Mesothelial cell of epicardium (in vitro differentiated cells): ENCODE data around the gene DELE1. TPM values are rescaled to one million over a fixed set of nuclear protein-coding genes. Genes with fewer than 3 reads are reported as not detected.

Source experiments
- DNase-seq, 2 experiments: peaks; one replicate each; pipeline ENCODE4 v3.0.0; 2021; ENCODE audit warnings: low spot score in 2 of 2; ENCODE audit not compliant: unreplicated experiment in 2 of 2
- H3K27ac Mint-ChIP-seq: 2 replicates; pipeline ENCODE4 v1.8.0; 2021; ENCODE audit warnings: mixed read lengths
- H3K27me3 Mint-ChIP-seq: 2 replicates; pipeline ENCODE4 v1.8.0; 2021; ENCODE audit warnings: low read depth, mixed read lengths
- H3K36me3 Mint-ChIP-seq: 2 replicates; pipeline ENCODE4 v1.8.0; 2021; ENCODE audit warnings: mixed read lengths
- H3K4me1 Mint-ChIP-seq: 2 replicates; pipeline ENCODE4 v1.8.0; 2021; ENCODE audit warnings: mixed read lengths
- H3K4me3 Mint-ChIP-seq: 2 replicates; pipeline ENCODE4 v1.8.0; 2021; ENCODE audit warnings: mild to moderate bottlenecking, moderate library complexity, mixed read lengths
- H3K9me3 Mint-ChIP-seq: 2 replicates; pipeline ENCODE4 v1.8.0; 2021; ENCODE audit warnings: mixed read lengths
- CTCF ChIP-seq: fragments of 200-600 bp; sonication (generic); IDR thresholded peaks from one replicate; pipeline ENCODE4 v1.5.0; 2021; ENCODE audit warnings: antibody characterized with exemption; ENCODE audit not compliant: unreplicated experiment
- total RNA-seq: library from RNA; stranded (reverse); gene quantifications from 3 replicates; pipeline ENCODE4 v1.2.1, GENCODE V29; 2021

Gene DELE1
- total RNA-seq, 1 donor from 2014 or later, result 91.5 TPM

GRCh38 chr5:141914797-141915196 lies 8.9 kb upstream of the DELE1 start:
- no peak for TF ChIP-seq CTCF
- Mint-ChIP-seq H3K36me3 (no peaks in the 10 kb centered on the region), H3K4me1 (peaks cover 8% of the 10 kb centered on the region), H3K27me3 (peaks cover 42% of the 10 kb centered on the region), H3K4me3 (peak overlapping the region; percentile 50), H3K9me3 (no peaks in the 10 kb centered on the region), H3K27ac (no peak overlapping the region)
- DNase-seq, result no peak

- Mint-ChIP-seq H3K27ac (no peak overlapping the region), H3K4me1 (peaks cover 8% of the 10 kb centered on the region), H3K9me3 (no peaks in the 10 kb centered on the region), H3K36me3 (no peaks in the 10 kb centered on the region), H3K4me3 (no peak overlapping the region), H3K27me3 (peaks cover 42% of the 10 kb centered on the region)
- no peak for DNase-seq
- no peak for TF ChIP-seq CTCF
Observed at GRCh38 chr5:141915881-141916336, 7.8 kb upstream of the DELE1 start.

GRCh38 chr5:141916522-141916921 lies 7.1 kb upstream of the DELE1 start:
- no peak for TF ChIP-seq CTCF
- Mint-ChIP-seq H3K27me3 (peaks cover 42% of the 10 kb centered on the region), H3K36me3 (no peaks in the 10 kb centered on the region), H3K4me3 (no peak overlapping the region), H3K9me3 (no peaks in the 10 kb centered on the region), H3K4me1 (peaks cover 8% of the 10 kb centered on the region), H3K27ac (no peak overlapping the region)
- DNase-seq, result no peak

- no peak overlapping the region for H3K27ac Mint-ChIP-seq
- no peak for DNase-seq
- peaks cover 10% of the 10 kb centered on the region for H3K4me1 Mint-ChIP-seq
- TF ChIP-seq CTCF, result no peak
- no peak overlapping the region for H3K4me3 Mint-ChIP-seq
- no peaks in the 10 kb centered on the region for H3K36me3 Mint-ChIP-seq
- H3K9me3 Mint-ChIP-seq, result no peaks in the 10 kb centered on the region
- peaks cover 38% of the 10 kb centered on the region for H3K27me3 Mint-ChIP-seq
Observed at GRCh38 chr5:141917760-141918159, 5.9 kb upstream of the DELE1 start.

- Mint-ChIP-seq H3K36me3 (peaks cover 1% of the 10 kb centered on the region), H3K27ac (no peak overlapping the region), H3K4me3 (no peak overlapping the region), H3K9me3 (no peaks in the 10 kb centered on the region), H3K4me1 (peaks cover 9% of the 10 kb centered on the region), H3K27me3 (peaks cover 29% of the 10 kb centered on the region)
- DNase-seq, result no peak
- no peak for TF ChIP-seq CTCF
Observed at GRCh38 chr5:141919218-141920119, 4.2 kb upstream of the DELE1 start.
